HCT116 (cell line): ENCODE measurements around the gene PLA2G2F. TPM values are rescaled to one million over a fixed set of nuclear protein-coding genes. Genes with fewer than 3 reads are reported as not detected.

Source experiments
- ATAC-seq: fragments of 200-7000 bp; cut with Tn5 transposase; 2 replicates; pipeline ENCODE4 v1.9.1; 2020; ENCODE audit warnings: mild to moderate bottlenecking, moderate library complexity
- BruUV-seq: library from RNA; stranded (reverse); fragments of 400-500 nt; replicated peaks from 2 replicates; lab custom pipeline; 2021; lab: Mats Ljungman, UMichigan
- CTCF ChIA-PET: fragments of 300-600 bp; sonication (Branson Sonifier 250); formaldehyde crosslinking; loops from one replicate; lab custom pipeline; 2021; ENCODE audit warnings: antibody characterized with exemption; lab: Charles Lee
- POLR2A ChIA-PET: fragments of 300-600, 350-600 bp; sonication (Branson Sonifier 250); formaldehyde crosslinking; loops from one replicate; lab custom pipeline; 2021; ENCODE audit warnings: antibody characterized with exemption; lab: Charles Lee
- RAD21 ChIA-PET, 2 experiments: fragments of 300-600 bp; sonication (Branson Sonifier 250); formaldehyde crosslinking; loops; one replicate each; lab custom pipeline; 2023; ENCODE audit warnings: low total read pairs in 2 of 2; ENCODE audit not compliant: uncharacterized antibody in 2 of 2, unreplicated experiment in 2 of 2, low non-redundant PET in 1 of 2; lab: Charles Lee
- DNase-seq: peaks from one replicate; pipeline ENCODE4 v3.0.0-alpha.2; 2010; ENCODE audit warnings: low read depth, low spot score
- H2AFZ ChIP-seq: fragments of 200-600 bp; shearing (Covaris generic), sonication (generic); 2 replicates; pipeline ENCODE4 v1.6.1; 2017; ENCODE audit warnings: low read depth, mixed run types, mixed read lengths, antibody characterized with exemption, low read length; ENCODE audit not compliant: poor library complexity, severe bottlenecking
- H3K27ac ChIP-seq: 2 replicates; pipeline ENCODE4 v1.5.1; 2012; ENCODE audit warnings: low read depth, low read length
- H3K27me3 ChIP-seq: fragments of 200-600 bp; sonication (generic); 2 replicates; pipeline ENCODE4 v1.6.1; 2016; ENCODE audit warnings: mixed run types, low read length, mixed read lengths; ENCODE audit not compliant: insufficient read depth
- H3K36me3 ChIP-seq, 2 experiments: fragments of 200-500 bp in 1 of 2; fragments of 200-600 bp in 1 of 2; sonication (Bioruptor generic) in 1 of 2; sonication (generic) in 1 of 2; 2 replicates each; pipeline versions ENCODE4 v1.5.1 to v1.6.1; 2014 to 2016; ENCODE audit warnings: low read length in 2 of 2, inconsistent platforms in 1 of 2, mixed read lengths in 1 of 2, mixed run types in 1 of 2; ENCODE audit not compliant: insufficient read depth in 2 of 2, control insufficient read depth in 1 of 2
- H3K4me1 ChIP-seq, 2 experiments: fragments of 200-600 bp in 1 of 2; sonication (generic) in 1 of 2; 2 replicates each; pipeline versions ENCODE4 v1.5.1 to v1.6.1; 2012 to 2017; ENCODE audit warnings: low read length in 2 of 2, inconsistent platforms in 1 of 2, mild to moderate bottlenecking in 1 of 2, mixed read lengths in 1 of 2, mixed run types in 1 of 2, moderate library complexity in 1 of 2; ENCODE audit not compliant: insufficient read depth in 2 of 2, control insufficient read depth in 1 of 2
- H3K4me2 ChIP-seq: fragments of 200-600 bp; sonication (generic); 2 replicates; pipeline ENCODE4 v1.6.1; 2017; ENCODE audit warnings: mixed run types, low read length, mixed read lengths
- H3K4me3 ChIP-seq, 2 experiments: fragments of 200-600 bp in 1 of 2; sonication (generic) in 1 of 2; replicated peaks in 1 of 2; 2 replicates each; pipeline ENCODE4 v1.5.1; 2011 to 2016; ENCODE audit warnings: low read length in 2 of 2, control low read depth in 1 of 2, low read depth in 1 of 2, mild to moderate bottlenecking in 1 of 2, mixed read lengths in 1 of 2, mixed run types in 1 of 2
- H3K79me2 ChIP-seq: fragments of 200-600 bp; sonication (generic); 2 replicates; pipeline ENCODE4 v1.6.1; 2017; ENCODE audit warnings: mild to moderate bottlenecking, mixed run types, low read length, moderate library complexity, mixed read lengths; ENCODE audit not compliant: insufficient read depth
- H3K9ac ChIP-seq: fragments of 200-600 bp; sonication (generic); 2 replicates; pipeline ENCODE4 v1.6.1; 2016; ENCODE audit warnings: low read length, mixed read lengths
- H3K9me2 ChIP-seq: fragments of 200-600 bp; sonication (generic), shearing (Covaris generic); 2 replicates; pipeline ENCODE4 v1.6.1; 2017; ENCODE audit warnings: mixed run types, mild to moderate bottlenecking, moderate library complexity; ENCODE audit not compliant: insufficient read depth
- H3K9me3 ChIP-seq, 2 experiments: fragments of 200-500 bp in 1 of 2; fragments of 200-600 bp in 1 of 2; sonication (Bioruptor generic) in 1 of 2; sonication (generic) in 1 of 2; 2 replicates each; pipeline ENCODE4 v1.6.1; 2014 to 2017; ENCODE audit warnings: low read length in 2 of 2, mixed read lengths in 2 of 2, inconsistent platforms in 1 of 2, low read depth in 1 of 2, mild to moderate bottlenecking in 1 of 2, mixed run types in 1 of 2, moderate library complexity in 1 of 2; ENCODE audit not compliant: control insufficient read depth in 1 of 2, insufficient read depth in 1 of 2
- H4K20me1 ChIP-seq: fragments of 200-600 bp; sonication (generic), shearing (Covaris generic); 2 replicates; pipeline ENCODE4 v1.6.1; 2017; ENCODE audit warnings: mixed run types, mild to moderate bottlenecking, moderate library complexity; ENCODE audit not compliant: insufficient read depth
- ATF3 ChIP-seq: IDR thresholded peaks from 2 replicates; pipeline ENCODE4 v1.6.1; 2012
- CEBPB ChIP-seq: IDR thresholded peaks from 2 replicates; pipeline ENCODE4 v1.6.1; 2012; ENCODE audit warnings: low read depth
- CTCF ChIP-seq, 3 experiments: fragments of 200-600 bp in 1 of 3; sonication (generic) in 1 of 3; IDR thresholded peaks in 2 of 3; conservative IDR thresholded peaks in 1 of 3; 2 replicates each; pipeline ENCODE4 v1.5.1; 2012 to 2017; ENCODE audit warnings: low read depth in 2 of 3, low read length in 2 of 3, antibody characterized with exemption in 1 of 3, borderline replicate concordance in 1 of 3, control low read depth in 1 of 3, mild to moderate bottlenecking in 1 of 3, mixed read lengths in 1 of 3, mixed run types in 1 of 3, moderate library complexity in 1 of 3; ENCODE audit not compliant: insufficient read depth in 1 of 3
- ELF1 ChIP-seq: IDR thresholded peaks from 2 replicates; pipeline ENCODE4 v1.6.1; 2012; ENCODE audit warnings: low read depth, borderline replicate concordance
- EZH2 ChIP-seq: fragments of 200-600 bp; sonication (generic); IDR thresholded peaks from 2 replicates; pipeline ENCODE4 v1.6.1; 2017; ENCODE audit warnings: antibody characterized with exemption, mixed run types
- EZH2phosphoT487 ChIP-seq: fragments of 200-600 bp; IDR thresholded peaks from 2 replicates; pipeline ENCODE4 v1.6.1; 2018; ENCODE audit warnings: antibody characterized with exemption, borderline replicate concordance
- FOSL1 ChIP-seq: IDR thresholded peaks from 2 replicates; pipeline ENCODE4 v1.6.1; 2012; ENCODE audit warnings: low read depth
- JUND ChIP-seq: IDR thresholded peaks from 2 replicates; pipeline ENCODE4 v1.6.1; 2012
- POLR2A ChIP-seq: IDR thresholded peaks from 2 replicates; pipeline ENCODE4 v1.7.0; 2011; ENCODE audit warnings: borderline replicate concordance; ENCODE audit not compliant: insufficient read depth, insufficient read length; ENCODE audit errors: extremely low read depth
- RAD21 ChIP-seq: IDR thresholded peaks from 2 replicates; pipeline ENCODE4 v1.6.1; 2012; ENCODE audit warnings: low read depth, mild to moderate bottlenecking
- SIN3A ChIP-seq: IDR thresholded peaks from 2 replicates; pipeline ENCODE4 v1.6.1; 2012; ENCODE audit warnings: low read depth
- SP1 ChIP-seq: IDR thresholded peaks from 2 replicates; pipeline ENCODE4 v1.6.1; 2012; ENCODE audit warnings: low read depth
- SRF ChIP-seq: IDR thresholded peaks from 2 replicates; pipeline ENCODE4 v1.6.1; 2012; ENCODE audit warnings: low read depth
- TCF7L2 ChIP-seq: IDR thresholded peaks from 2 replicates; pipeline ENCODE4 v1.7.0; 2011; ENCODE audit warnings: borderline replicate concordance, inconsistent platforms; ENCODE audit not compliant: insufficient read depth, insufficient read length; ENCODE audit errors: extremely low read depth
- ZFX ChIP-seq: fragments of 450-650 bp; IDR thresholded peaks from 2 replicates; pipeline ENCODE4 v1.6.1; 2017
- intact Hi-C: fragments of 100-400 bp; cut with micrococcal nuclease; formaldehyde crosslinking; loops from 2 replicates; pipeline ENCODE4 v1.10.0; 2022
- total RNA-seq: library from RNA; stranded (reverse); gene quantifications from one replicate; pipeline ENCODE4 v1.2.1, GENCODE V29; 2021; ENCODE audit not compliant: unreplicated experiment

Gene PLA2G2F
- total RNA-seq, 1 experiment from 2014 or later, result 0.12 TPM

GRCh38 chr1:20147846-20148570, 8.9 kb downstream of the PLA2G2F start:
- Histone ChIP-seq H2AFZ (no peak overlapping the region), H3K4me2 (no peak overlapping the region), H3K9me2 (no peaks in the 10 kb centered on the region), H3K27me3 (no peaks in the 10 kb centered on the region), H3K79me2 (no peaks in the 10 kb centered on the region), H3K27ac (no peak overlapping the region), H4K20me1 (no peaks in the 10 kb centered on the region), H3K36me3 (no peaks in the 10 kb centered on the region), H3K4me3 (no peak overlapping the region), H3K4me1 (peaks cover 0 to 5% of the 10 kb centered on the region in 2 experiments; a peak in 2 of 4 replicates), H3K9me3 (no peaks in the 10 kb centered on the region), H3K9ac (no peak overlapping the region)
- BruUV-seq, result no TSS peak
- ChIA-PET POLR2A (no interaction called here), RAD21 (no interaction called here), CTCF (interaction anchor here (2.1 kb wide), 1 partner anchor 173 kb away, joined by 4 read pairs; no protein-coding TSS in a partner anchor)
- intact Hi-C loops, result no loop called here
- no peak for TF ChIP-seq RAD21
- no peak for TF ChIP-seq ELF1
- no peak for TF ChIP-seq ZFX
- no peak for TF ChIP-seq POLR2A
- no peak for TF ChIP-seq SP1
- no peak for TF ChIP-seq EZH2
- no peak for TF ChIP-seq EZH2phosphoT487
- no peak for TF ChIP-seq TCF7L2
- no peak for TF ChIP-seq CTCF (IDR thresholded peaks at IDR 0.05 in 2 of 3, conservative IDR thresholded peaks at IDR 0.05 in 1 of 3; ENCODE audit: borderline replicate concordance in 1 of 3, insufficient read depth in 1 of 3, low read depth in 2 of 3, low read length in 2 of 3)
- no peak for TF ChIP-seq SIN3A
- no peak for TF ChIP-seq JUND
- TF ChIP-seq ATF3, result no peak
- no peak for TF ChIP-seq CEBPB
- no peak for TF ChIP-seq SRF
- TF ChIP-seq FOSL1, result no peak
- ATAC-seq (no peak), DNase-seq (no peak)
